8988T (cell line): ENCODE data around the gene OR6C65.

ENCODE experiments used
- DNase-seq: peaks from one replicate; pipeline ENCODE4 v3.0.0; 2011

OR6C65 gene

GRCh38 chr12:55448825-55449224, 48.5 kb downstream of the OR6C65 start:
- DNase-seq = no peak
